Kidney (tissue), 14 donors: ENCODE measurements around the gene TAS1R1. TPM values are rescaled to one million over a fixed set of nuclear protein-coding genes. Genes with fewer than 3 reads are reported as not detected.

Experiments used
- DNase-seq, 5 donors: peaks; one replicate each; pipeline ENCODE4 v3.0.0-alpha.2; 2013 to 2020
- FAIRE-seq: peaks from 2 replicates; lab custom pipeline; 2012; peaks lifted over from hg19 to GRCh38; lab: Jason Lieb, UNC
- H3K27ac ChIP-seq, 2 donors: one replicate each; pipeline ENCODE4 v1.7.0; 2013; ENCODE audit warnings: low read depth in 2 of 2, low read length in 2 of 2, inconsistent platforms in 1 of 2
- H3K27me3 ChIP-seq: one replicate; pipeline ENCODE4 v1.7.1; 2013; ENCODE audit warnings: low read length, inconsistent platforms; ENCODE audit not compliant: control insufficient read depth, insufficient read depth
- H3K36me3 ChIP-seq, 3 donors: one replicate each; pipeline versions ENCODE4 v1.7.0 to v1.7.1; 2013; ENCODE audit warnings: low read length in 3 of 3, control low read depth in 1 of 3, inconsistent platforms in 1 of 3; ENCODE audit not compliant: insufficient read depth in 3 of 3, control insufficient read depth in 2 of 3
- H3K4me1 ChIP-seq, 3 donors: one replicate each; pipeline versions ENCODE4 v1.7.0 to v1.7.1; 2013; ENCODE audit warnings: low read length in 3 of 3, inconsistent platforms in 1 of 3, low read depth in 1 of 3; ENCODE audit not compliant: control insufficient read depth in 2 of 3, insufficient read depth in 2 of 3
- H3K4me3 ChIP-seq, 3 donors: one replicate each; pipeline versions ENCODE4 v1.7.0 to v1.8.1; 2013; ENCODE audit warnings: low read length in 3 of 3, control low read depth in 1 of 3, inconsistent platforms in 1 of 3
- H3K9ac ChIP-seq, 3 donors: one replicate each; pipeline versions ENCODE4 v1.7.0 to v1.7.1; 2013; ENCODE audit warnings: low read length in 3 of 3, control low read depth in 1 of 3, inconsistent platforms in 1 of 3
- H3K9me3 ChIP-seq, 3 donors: one replicate each; pipeline versions ENCODE4 v1.7.0 to v1.7.1; 2013; ENCODE audit warnings: low read length in 3 of 3, control low read depth in 1 of 3, inconsistent platforms in 1 of 3; ENCODE audit not compliant: control insufficient read depth in 2 of 3, insufficient read depth in 1 of 3
- intact Hi-C: fragments of 100-400 bp; cut with DNase I; formaldehyde crosslinking; loops from one replicate; pipeline ENCODE4 v1.11.1; 2022
- polyA plus RNA-seq: library from polyadenylated mRNA; stranded (reverse); fragments of 350-450 nt; fragmentation: Illumina TruSeq; extraction: RNeasy Lipid Tissue Mini Kit (QIAGEN cat#74804); gene quantifications from one replicate; pipeline ENCODE4 v1.2.3, GENCODE V29; 2014; ENCODE audit warnings: low read depth, low replicate concordance; ENCODE audit not compliant: insufficient read depth
- total RNA-seq: library from RNA; stranded (reverse); fragmentation: NEBNext Ultra II Directional; extraction: Animal tissue kit (Norgen Biotek cat#: 25700); gene quantifications from one replicate; pipeline ENCODE4 v1.2.1, GENCODE V29; 2021
- TF ChIP-seq, protein P1 (sequence below): IDR thresholded peaks from 3 replicates; pipeline ENCODE4 v1.5.1; 2012; ENCODE audit warnings: mild to moderate bottlenecking, moderate library complexity, borderline replicate concordance; ENCODE audit not compliant: insufficient read depth; ENCODE audit errors: extremely low read depth
- donor health status: control.
- donor health status: control.
- donor health status: control.
- donor health status: control.
- donor health status: control.
- donor health status: DM: yes; HTN: yes; CAD: no.
- donor health status: Normal renal cell carcinoma (clear cell type).

Gene TAS1R1
- total and polyA plus RNA-seq, 2 donors from 2014 or later, result not detected

DNA sequence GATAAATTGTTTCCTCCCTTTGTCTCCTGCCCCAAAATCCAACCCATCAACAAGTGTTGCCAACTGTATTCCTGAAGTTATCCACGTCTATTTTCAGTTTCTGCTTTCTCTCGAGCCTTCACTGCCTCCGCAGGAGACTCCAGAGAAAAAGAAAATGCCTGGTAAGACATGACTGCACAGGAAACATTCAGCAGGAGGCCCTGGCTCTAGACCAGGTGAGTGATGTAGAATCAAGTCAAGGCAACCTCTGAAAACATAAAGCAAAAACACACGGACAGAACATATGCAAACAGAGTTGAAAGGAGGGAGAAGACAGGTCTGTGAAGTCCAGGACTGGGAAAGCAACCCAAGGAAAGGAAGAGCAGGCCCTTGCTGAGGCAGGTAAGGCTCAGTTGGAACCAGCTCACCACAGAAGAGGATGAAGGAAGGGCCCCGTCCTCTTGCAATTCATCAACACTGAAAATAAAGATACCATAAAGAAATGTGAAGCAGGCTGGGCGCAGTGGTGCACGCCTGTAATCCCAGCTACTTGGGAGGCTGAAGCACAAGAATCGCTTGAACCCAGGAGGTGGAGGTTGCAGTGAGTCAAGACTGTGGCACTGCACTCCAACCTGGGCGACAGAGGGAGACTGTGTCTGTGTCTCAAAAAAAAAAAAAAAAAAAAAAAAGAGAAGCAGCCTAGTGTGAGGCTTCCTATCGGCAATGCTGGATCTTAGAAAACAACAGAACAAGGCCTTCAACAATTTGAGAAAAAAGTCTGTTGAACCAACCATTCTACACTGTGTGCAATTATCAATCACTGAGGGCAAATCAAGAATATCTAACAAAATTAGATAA lies 9.6 kb upstream of the TAS1R1 start:
- Histone ChIP-seq H3K9ac (no peak overlapping the region), H3K27me3 (no peaks in the 10 kb centered on the region), H3K36me3 (peaks cover 13 to 46% (median 19%) of the 10 kb centered on the region in 3 donors), H3K9me3 (no peaks in the 10 kb centered on the region), H3K27ac (no peak overlapping the region), H3K4me1 (no peaks in the 10 kb centered on the region), H3K4me3 (no peak overlapping the region)
- DNase-seq (peak in 1 of 5 donors; percentile 11), FAIRE-seq (no peak)
- intact Hi-C loops, result no loop called here
- TF ChIP-seq, protein P1, sequence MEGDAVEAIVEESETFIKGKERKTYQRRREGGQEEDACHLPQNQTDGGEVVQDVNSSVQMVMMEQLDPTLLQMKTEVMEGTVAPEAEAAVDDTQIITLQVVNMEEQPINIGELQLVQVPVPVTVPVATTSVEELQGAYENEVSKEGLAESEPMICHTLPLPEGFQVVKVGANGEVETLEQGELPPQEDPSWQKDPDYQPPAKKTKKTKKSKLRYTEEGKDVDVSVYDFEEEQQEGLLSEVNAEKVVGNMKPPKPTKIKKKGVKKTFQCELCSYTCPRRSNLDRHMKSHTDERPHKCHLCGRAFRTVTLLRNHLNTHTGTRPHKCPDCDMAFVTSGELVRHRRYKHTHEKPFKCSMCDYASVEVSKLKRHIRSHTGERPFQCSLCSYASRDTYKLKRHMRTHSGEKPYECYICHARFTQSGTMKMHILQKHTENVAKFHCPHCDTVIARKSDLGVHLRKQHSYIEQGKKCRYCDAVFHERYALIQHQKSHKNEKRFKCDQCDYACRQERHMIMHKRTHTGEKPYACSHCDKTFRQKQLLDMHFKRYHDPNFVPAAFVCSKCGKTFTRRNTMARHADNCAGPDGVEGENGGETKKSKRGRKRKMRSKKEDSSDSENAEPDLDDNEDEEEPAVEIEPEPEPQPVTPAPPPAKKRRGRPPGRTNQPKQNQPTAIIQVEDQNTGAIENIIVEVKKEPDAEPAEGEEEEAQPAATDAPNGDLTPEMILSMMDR, result no peak

- Histone ChIP-seq H3K27me3 (no peaks in the 10 kb centered on the region), H3K9ac (no peak overlapping the region), H3K9me3 (no peaks in the 10 kb centered on the region), H3K36me3 (peaks cover 13 to 47% (median 17%) of the 10 kb centered on the region in 3 donors), H3K4me3 (no peak overlapping the region), H3K4me1 (no peaks in the 10 kb centered on the region), H3K27ac (peak overlapping the region in 1 of 2 donors; percentile 49)
- FAIRE-seq (no peak), DNase-seq (no peak)
- TF ChIP-seq, protein P1, result no peak
- intact Hi-C loops, result no loop called here
These were observed 8.8 kb upstream of the TAS1R1 start for GRCh38 chr1:6546326-6546725.

- DNase-seq, result no peak
- no peaks in the 10 kb centered on the region for H3K4me1 ChIP-seq
- H3K9ac ChIP-seq, result no peak overlapping the region
- no peak overlapping the region for H3K4me3 ChIP-seq
- H3K36me3 ChIP-seq, result peaks cover 13 to 41% (median 13%) of the 10 kb centered on the region in 3 donors
- intact Hi-C loops, result no loop called here
- FAIRE-seq, result no peak
- TF ChIP-seq, protein P1, result no peak
- no peaks in the 10 kb centered on the region for H3K27me3 ChIP-seq
- no peaks in the 10 kb centered on the region for H3K9me3 ChIP-seq
- H3K27ac ChIP-seq, result no peak overlapping the region
These were observed 7.8 kb upstream of the TAS1R1 start for GRCh38 chr1:6547301-6547700.
